ENCODE results near the gene PTPN4.

DNA sequence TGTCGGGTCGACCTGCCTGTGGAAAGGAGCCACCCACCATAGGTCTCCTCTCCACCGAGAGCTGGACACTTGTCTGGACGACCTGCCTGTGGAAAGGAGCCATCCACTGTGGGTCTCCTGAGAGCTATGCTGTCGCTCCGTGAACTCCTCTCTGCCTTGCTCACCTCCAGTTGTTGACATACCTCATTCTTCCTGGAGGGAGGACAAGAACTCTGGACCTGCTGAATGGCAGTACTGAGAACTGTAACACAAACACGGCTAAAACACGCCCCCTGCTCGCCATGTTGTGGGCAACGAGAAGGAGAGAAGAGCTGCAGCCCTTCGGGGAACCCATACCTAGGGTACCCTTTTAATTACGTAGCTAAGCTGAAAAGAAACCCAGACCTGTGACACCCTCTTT is 77.6 kb downstream of the PTPN4 start:
- TF ChIP-seq CTCF (IDR thresholded peaks at IDR 0.05; ENCODE audit: low read length) (no peak), EZH2 (optimal IDR thresholded peaks at IDR 0.05; ENCODE audit: low read depth, low read length) (no peak), EZH2phosphoT487 (IDR thresholded peaks at IDR 0.05; ENCODE audit: low read length) (no peak)

Measured in MM.1S (cell line).